GM03348 (cell line): ENCODE results near the gene SNX25.

Source experiments
- DNase-seq: peaks from one replicate; pipeline ENCODE4 v3.0.0; 2012; ENCODE audit warnings: low spot score

SNX25 gene

GRCh38 chr4:185265942-185266341 lies 56.5 kb downstream of the SNX25 start:
- DNase-seq = no peak

GRCh38 chr4:185269286-185269685 lies 59.9 kb downstream of the SNX25 start:
- no peak for DNase-seq

GRCh38 chr4:185270037-185270436 lies 60.6 kb downstream of the SNX25 start:
- no peak for DNase-seq

GRCh38 chr4:185270885-185271284 lies 61.5 kb downstream of the SNX25 start:
- no peak for DNase-seq

- no peak for DNase-seq
Observed at GRCh38 chr4:185272245-185272644, 62.8 kb downstream of the SNX25 start.

- no peak for DNase-seq
Observed at GRCh38 chr4:185275501-185275900, 66.1 kb downstream of the SNX25 start.

GRCh38 chr4:185276036-185276435 lies 66.6 kb downstream of the SNX25 start:
- peak; percentile 24 for DNase-seq

GRCh38 chr4:185278716-185279115 lies 69.3 kb downstream of the SNX25 start:
- DNase-seq = no peak

GRCh38 chr4:185280608-185281007 lies 71.2 kb downstream of the SNX25 start:
- DNase-seq = no peak

GRCh38 chr4:185282968-185283367 lies 73.6 kb downstream of the SNX25 start:
- no peak for DNase-seq

GRCh38 chr4:185283723-185284122 lies 74.3 kb downstream of the SNX25 start:
- DNase-seq = no peak

- no peak for DNase-seq
Observed at GRCh38 chr4:185285632-185286393, 76.4 kb downstream of the SNX25 start.

- no peak for DNase-seq
Observed at GRCh38 chr4:185286571-185286970, 77.2 kb downstream of the SNX25 start.

GRCh38 chr4:185287031-185287430 lies 77.6 kb downstream of the SNX25 start:
- no peak for DNase-seq

GRCh38 chr4:185290018-185290607 lies 80.7 kb downstream of the SNX25 start:
- no peak for DNase-seq

- DNase-seq = no peak
Observed at GRCh38 chr4:185290656-185291055, 81.3 kb downstream of the SNX25 start.

- no peak for DNase-seq
Observed at GRCh38 chr4:185293202-185293601, 83.8 kb downstream of the SNX25 start.

- DNase-seq = no peak
Observed at GRCh38 chr4:185296665-185297460, 87.5 kb downstream of the SNX25 start.

- DNase-seq = no peak
Observed at GRCh38 chr4:185298728-185299430, 89.5 kb downstream of the SNX25 start.

- no peak for DNase-seq
Observed at GRCh38 chr4:185304541-185304940, 95.1 kb downstream of the SNX25 start.

- no peak for DNase-seq
Observed at GRCh38 chr4:185304944-185305690, 95.7 kb downstream of the SNX25 start.

GRCh38 chr4:185305979-185306442 lies 96.6 kb downstream of the SNX25 start:
- DNase-seq = peak; percentile 70
